Cardiac muscle cell (in vitro differentiated cells and primary cell): ENCODE results near the gene ROCK2. TPM values are rescaled to one million over a fixed set of nuclear protein-coding genes. Genes with fewer than 3 reads are reported as not detected.
"Not testable (repeated sequence)": the region's sequence is repeated elsewhere in the genome, so short reads cannot be mapped to it uniquely, and the experiment has no call there.

ENCODE experiments used
- DNase-seq, 2 donors: peaks; one replicate each; pipeline versions ENCODE4 v3.0.0 to v3.0.0-alpha.2; 2010 to 2017; ENCODE audit warnings: low read depth in 1 of 2, low spot score in 1 of 2
- H3K27ac ChIP-seq: fragments of 200-600 bp; sonication (generic); 2 replicates; pipeline ENCODE4 v1.5.1; 2016
- H3K27me3 ChIP-seq: fragments of 200-600 bp; sonication (generic); 2 replicates; pipeline ENCODE4 v1.6.0; 2016; ENCODE audit warnings: control low read depth
- H3K36me3 ChIP-seq: fragments of 200-600 bp; sonication (generic); 2 replicates; pipeline ENCODE4 v1.5.1; 2016; ENCODE audit warnings: control low read depth
- H3K4me1 ChIP-seq: fragments of 200-600 bp; sonication (generic); 2 replicates; pipeline ENCODE4 v1.8.1; 2017; ENCODE audit warnings: low read depth, mild to moderate bottlenecking, mixed run types
- H3K4me3 ChIP-seq: fragments of 200-600 bp; sonication (generic); 2 replicates; pipeline ENCODE4 v1.5.1; 2016; ENCODE audit warnings: mild to moderate bottlenecking
- H3K9me3 ChIP-seq: fragments of 200-600 bp; sonication (generic); 2 replicates; pipeline ENCODE4 v1.5.1; 2017; ENCODE audit warnings: low read depth, mild to moderate bottlenecking, control low read depth
- CTCF ChIP-seq: IDR thresholded peaks from 2 replicates; pipeline ENCODE4 v1.5.1; 2012; ENCODE audit warnings: low read depth, mild to moderate bottlenecking, low read length
- polyA plus RNA-seq: library from polyadenylated mRNA; unstranded; fragments of >200 nt; fragmentation: Nextera tagmentation; extraction: Ambion mirVana; gene quantifications from 2 replicates; pipeline ENCODE4 v1.2.1, GENCODE V29; 2016
- total RNA-seq: library from RNA; depleted of rRNA; stranded (reverse); fragments of >200 nt; gene quantifications from 2 replicates; pipeline ENCODE4 v1.2.3, GENCODE V29; 2016

The ROCK2 gene
- total and polyA plus RNA-seq, 2 experiments from 2014 or later, result 18.9 to 31.7 TPM

- Histone ChIP-seq H3K4me1 (no peaks in the 10 kb centered on the region), H3K4me3 (no peak overlapping the region), H3K9me3 (no peaks in the 10 kb centered on the region), H3K27ac (peak overlapping the region; percentile 27), H3K36me3 (no peaks in the 10 kb centered on the region), H3K27me3 (no peaks in the 10 kb centered on the region)
- no peak for DNase-seq
- no peak for TF ChIP-seq CTCF
Measured at GRCh38 chr2:11263177-11263576, 81.3 kb downstream of the ROCK2 start.

DNA sequence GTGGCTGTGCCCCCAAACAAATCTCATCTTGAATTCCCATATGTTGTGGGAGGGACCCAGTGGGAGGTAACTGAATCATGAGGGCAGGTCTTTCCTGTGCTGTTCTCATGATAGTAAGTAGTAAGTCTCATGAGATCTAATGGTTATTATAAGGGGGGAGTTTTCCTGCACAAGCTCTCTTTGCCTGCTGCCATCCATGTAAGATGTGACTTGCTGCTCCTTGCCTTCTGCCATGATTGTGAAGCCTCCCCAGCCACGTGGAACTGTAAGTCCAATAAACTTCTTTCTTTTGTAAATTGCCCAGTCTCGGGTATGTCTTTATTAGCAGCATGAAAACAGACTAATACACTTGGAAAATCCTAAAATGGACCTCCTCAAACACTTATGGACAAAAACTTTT, 82.0 kb downstream of the ROCK2 start:
- not testable (repeated sequence) for H3K4me1 ChIP-seq, H3K27ac ChIP-seq, H3K27me3 ChIP-seq, H3K4me3 ChIP-seq, DNase-seq, H3K36me3 ChIP-seq, H3K9me3 ChIP-seq

GRCh38 chr2:11261564-11261963, 82.9 kb downstream of the ROCK2 start:
- not testable (repeated sequence) for H3K4me3 ChIP-seq, H3K36me3 ChIP-seq, H3K27ac ChIP-seq, H3K27me3 ChIP-seq, H3K9me3 ChIP-seq, H3K4me1 ChIP-seq, DNase-seq

GRCh38 chr2:11260979-11261378, 83.5 kb downstream of the ROCK2 start:
- no peak for TF ChIP-seq CTCF
- Histone ChIP-seq H3K4me3 (no peak overlapping the region), H3K9me3 (no peaks in the 10 kb centered on the region), H3K4me1 (no peaks in the 10 kb centered on the region), H3K27me3 (no peaks in the 10 kb centered on the region), H3K36me3 (no peaks in the 10 kb centered on the region), H3K27ac (no peak overlapping the region)
- DNase-seq, result no peak

- Histone ChIP-seq H3K4me3 (no peak overlapping the region), H3K27ac (no peak overlapping the region)
- TF ChIP-seq CTCF, result no peak
Measured at GRCh38 chr2:11257964-11258363, 86.5 kb downstream of the ROCK2 start.

DNA sequence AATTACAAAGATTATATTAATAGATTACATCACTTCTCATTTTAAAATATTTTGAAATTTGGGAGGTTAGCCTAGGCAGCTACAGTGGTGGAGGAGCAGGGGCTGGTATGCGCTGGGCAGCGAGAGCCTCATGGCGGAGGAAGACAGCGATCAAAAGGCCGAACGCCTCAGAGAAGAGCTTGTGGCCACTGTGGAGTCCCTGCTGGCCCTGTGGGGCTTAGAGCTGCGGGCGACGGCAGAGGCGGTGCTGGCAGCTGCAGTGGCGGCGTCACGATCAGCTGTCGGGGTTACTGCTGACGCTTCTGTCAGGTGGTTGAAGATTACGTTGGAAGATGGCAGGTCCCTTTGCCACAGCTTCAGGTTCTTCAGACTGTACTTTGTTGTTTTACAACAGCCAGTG, 87.4 kb downstream of the ROCK2 start:
- DNase-seq, result no peak

More at GRCh38 chr2:11257964-11258363, 86.5 kb downstream of the ROCK2 start:
- Histone ChIP-seq H3K9me3 (no peaks in the 10 kb centered on the region), H3K4me1 (no peaks in the 10 kb centered on the region), H3K27me3 (no peaks in the 10 kb centered on the region), H3K36me3 (no peaks in the 10 kb centered on the region)
- no peak for DNase-seq

More for the DNA sequence above, 87.4 kb downstream of the ROCK2 start:
- TF ChIP-seq CTCF, result no peak
- Histone ChIP-seq H3K4me1 (no peaks in the 10 kb centered on the region), H3K4me3 (no peak overlapping the region), H3K36me3 (no peaks in the 10 kb centered on the region), H3K27ac (peak overlapping the region; percentile 25), H3K27me3 (no peaks in the 10 kb centered on the region), H3K9me3 (no peaks in the 10 kb centered on the region)
